MCF 10A (cell line): Measurements from ENCODE around the gene MAP4K2. TPM values are rescaled to one million over a fixed set of nuclear protein-coding genes. Genes with fewer than 3 reads are reported as not detected.

ENCODE experiments used
- BruUV-seq: library from RNA; stranded (reverse); fragments of 400-500 nt; replicated peaks from 2 replicates; lab custom pipeline; 2021; lab: Mats Ljungman, UMichigan
- CTCF ChIA-PET: fragments of 300-600 bp; sonication (Branson Sonifier 250); formaldehyde crosslinking; extraction: SDS; loops from one replicate; lab custom pipeline; 2021; ENCODE audit warnings: antibody characterized with exemption, inconsistent platforms; lab: Yijun Ruan, JAX
- POLR2A ChIA-PET: fragments of 300-600, 350-650 bp; sonication (Branson Sonifier 250); formaldehyde crosslinking; extraction: SDS; loops from one replicate; lab custom pipeline; 2020; ENCODE audit warnings: antibody characterized with exemption, inconsistent platforms; lab: Yijun Ruan, JAX
- DNase-seq: peaks from one replicate; pipeline ENCODE4 v3.0.0-alpha.2; 2018; ENCODE audit not compliant: unreplicated experiment
- H3K27ac Mint-ChIP-seq: one replicate; pipeline ENCODE4 v1.8.0; 2022; ENCODE audit warnings: mild to moderate bottlenecking, low read depth, mixed read lengths; ENCODE audit not compliant: unreplicated experiment
- H3K27me3 Mint-ChIP-seq: one replicate; pipeline ENCODE4 v1.8.0; 2022; ENCODE audit warnings: mixed read lengths; ENCODE audit not compliant: insufficient read depth, unreplicated experiment
- H3K36me3 Mint-ChIP-seq: one replicate; pipeline ENCODE4 v1.8.0; 2022; ENCODE audit warnings: mild to moderate bottlenecking, moderate library complexity, mixed read lengths; ENCODE audit not compliant: insufficient read depth, unreplicated experiment
- H3K4me1 Mint-ChIP-seq: one replicate; pipeline ENCODE4 v1.8.0; 2022; ENCODE audit warnings: mixed read lengths; ENCODE audit not compliant: insufficient read depth, unreplicated experiment
- H3K4me3 Mint-ChIP-seq: one replicate; pipeline ENCODE4 v1.8.0; 2022; ENCODE audit warnings: mild to moderate bottlenecking, moderate library complexity, mixed read lengths; ENCODE audit not compliant: unreplicated experiment
- H3K9me3 Mint-ChIP-seq: one replicate; pipeline ENCODE4 v1.8.0; 2022; ENCODE audit warnings: mixed read lengths; ENCODE audit not compliant: unreplicated experiment
- intact Hi-C: fragments of 100-400 bp; cut with micrococcal nuclease; formaldehyde crosslinking; loops from 2 replicates; pipeline ENCODE4 v1.14.1; 2022
- total RNA-seq: library from RNA; stranded (reverse); gene quantifications from 2 replicates; pipeline ENCODE4 v1.2.3, GENCODE V29; 2022
- TF ChIP-seq, protein P1 (sequence below): fragments of 200-600 bp; IDR thresholded peaks from one replicate; pipeline ENCODE4 v1.8.0; 2022; ENCODE audit warnings: antibody characterized with exemption, mild to moderate bottlenecking; ENCODE audit not compliant: unreplicated experiment

MAP4K2 gene
- total RNA-seq, 1 experiment from 2014 or later: 6.8 TPM

DNA sequence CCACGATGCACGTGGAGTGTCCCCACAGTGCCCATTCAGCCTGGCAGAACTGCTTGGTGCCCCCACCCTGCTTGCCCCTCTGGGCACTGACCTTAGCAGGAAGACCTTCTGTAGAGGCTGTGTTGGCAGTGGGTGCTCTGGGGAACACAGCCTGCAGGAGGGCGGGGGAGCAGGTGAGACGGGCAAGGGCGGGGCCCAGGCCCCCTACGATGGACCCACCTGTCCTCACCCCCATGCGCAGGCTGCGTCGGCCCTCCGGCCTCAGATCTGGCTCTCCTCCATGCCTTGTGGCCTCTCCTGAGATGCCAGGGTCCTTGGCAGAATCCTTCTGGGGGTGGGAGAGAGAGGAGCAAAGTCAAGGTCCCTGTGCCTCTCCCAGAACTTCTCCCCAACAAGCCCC lies 30.5 kb upstream of the MAP4K2 start:
- no TSS peak for BruUV-seq
- Mint-ChIP-seq H3K36me3 (peaks cover 18% of the 10 kb centered on the region), H3K4me3 (no peak overlapping the region), H3K4me1 (peaks cover 10% of the 10 kb centered on the region), H3K9me3 (no peaks in the 10 kb centered on the region), H3K27me3 (no peaks in the 10 kb centered on the region), H3K27ac (no peak overlapping the region)
- CTCF ChIA-PET: interaction anchor here (0.6 to 3.9 kb wide), 2 partner anchors 14 to 46 kb away, joined by 3 to 16 read pairs; no protein-coding TSS in a partner anchor
- intact Hi-C loops: no loop called here
- POLR2A ChIA-PET: no interaction called here
- TF ChIP-seq, protein P1, sequence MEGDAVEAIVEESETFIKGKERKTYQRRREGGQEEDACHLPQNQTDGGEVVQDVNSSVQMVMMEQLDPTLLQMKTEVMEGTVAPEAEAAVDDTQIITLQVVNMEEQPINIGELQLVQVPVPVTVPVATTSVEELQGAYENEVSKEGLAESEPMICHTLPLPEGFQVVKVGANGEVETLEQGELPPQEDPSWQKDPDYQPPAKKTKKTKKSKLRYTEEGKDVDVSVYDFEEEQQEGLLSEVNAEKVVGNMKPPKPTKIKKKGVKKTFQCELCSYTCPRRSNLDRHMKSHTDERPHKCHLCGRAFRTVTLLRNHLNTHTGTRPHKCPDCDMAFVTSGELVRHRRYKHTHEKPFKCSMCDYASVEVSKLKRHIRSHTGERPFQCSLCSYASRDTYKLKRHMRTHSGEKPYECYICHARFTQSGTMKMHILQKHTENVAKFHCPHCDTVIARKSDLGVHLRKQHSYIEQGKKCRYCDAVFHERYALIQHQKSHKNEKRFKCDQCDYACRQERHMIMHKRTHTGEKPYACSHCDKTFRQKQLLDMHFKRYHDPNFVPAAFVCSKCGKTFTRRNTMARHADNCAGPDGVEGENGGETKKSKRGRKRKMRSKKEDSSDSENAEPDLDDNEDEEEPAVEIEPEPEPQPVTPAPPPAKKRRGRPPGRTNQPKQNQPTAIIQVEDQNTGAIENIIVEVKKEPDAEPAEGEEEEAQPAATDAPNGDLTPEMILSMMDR: no peak
- no peak for DNase-seq

DNA sequence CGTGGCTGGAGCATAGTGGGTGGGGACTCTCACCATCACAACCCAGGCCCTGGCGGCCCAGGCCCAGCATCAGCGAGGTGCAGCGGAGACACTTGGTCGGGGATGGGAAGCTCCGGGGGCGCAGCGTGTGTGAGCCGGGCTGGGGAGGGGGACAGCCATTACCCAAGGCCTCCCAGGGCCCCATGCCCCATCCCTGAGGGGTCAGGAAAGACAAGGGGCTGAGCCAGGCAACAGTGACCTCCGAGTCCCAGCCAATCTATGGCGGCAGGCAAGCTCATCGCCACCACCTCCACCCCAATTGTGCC lies 30.1 kb upstream of the MAP4K2 start:
- no peaks in the 10 kb centered on the region for H3K9me3 Mint-ChIP-seq
- TF ChIP-seq, protein P1: no peak
- POLR2A ChIA-PET: no interaction called here
- DNase-seq: no peak
- intact Hi-C loops: no loop called here
- no TSS peak for BruUV-seq
- no peak overlapping the region for H3K4me3 Mint-ChIP-seq
- CTCF ChIA-PET: interaction anchor here (0.6 to 3.9 kb wide), 2 partner anchors 14 to 45 kb away, joined by 3 to 16 read pairs; no protein-coding TSS in a partner anchor
- peaks cover 10% of the 10 kb centered on the region for H3K4me1 Mint-ChIP-seq
- no peaks in the 10 kb centered on the region for H3K27me3 Mint-ChIP-seq
- H3K36me3 Mint-ChIP-seq: peaks cover 18% of the 10 kb centered on the region
- H3K27ac Mint-ChIP-seq: no peak overlapping the region

DNA sequence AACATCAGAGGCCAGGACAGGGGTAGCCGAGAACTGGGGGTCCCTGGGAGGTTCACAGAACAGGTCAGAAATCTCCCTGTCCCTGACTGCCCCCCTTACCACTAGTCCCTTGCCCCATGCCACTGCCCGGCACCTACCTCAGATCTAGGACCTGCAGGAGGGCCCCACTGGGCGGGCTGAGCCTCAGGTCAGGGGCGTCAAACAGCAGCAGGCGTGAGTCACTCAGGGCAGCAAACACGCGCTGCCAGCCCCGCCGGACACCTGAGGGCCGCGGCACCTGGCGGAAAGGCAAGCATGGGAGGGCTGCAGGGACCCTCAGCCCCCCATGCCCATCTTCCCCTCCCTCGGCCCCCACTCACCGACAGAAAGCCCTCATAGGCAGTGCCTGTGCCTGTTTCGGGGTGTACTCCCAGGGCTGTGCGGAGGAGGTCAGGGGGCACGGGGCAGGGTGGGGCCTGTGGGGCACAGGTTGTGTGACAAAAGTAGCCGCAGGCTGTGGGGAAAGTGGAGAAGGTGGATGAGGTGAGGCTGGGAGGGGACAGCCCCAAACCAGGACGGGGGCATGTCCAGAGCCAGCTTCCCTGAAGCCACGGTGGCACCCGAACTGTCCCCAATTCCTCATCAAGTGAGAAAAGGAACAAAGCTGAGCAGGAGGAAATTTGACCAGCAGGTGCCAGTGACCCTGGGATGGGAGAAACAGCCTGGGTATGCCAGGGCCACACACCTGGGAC lies 29.6 kb upstream of the MAP4K2 start:
- TF ChIP-seq, protein P1: no peak

DNA sequence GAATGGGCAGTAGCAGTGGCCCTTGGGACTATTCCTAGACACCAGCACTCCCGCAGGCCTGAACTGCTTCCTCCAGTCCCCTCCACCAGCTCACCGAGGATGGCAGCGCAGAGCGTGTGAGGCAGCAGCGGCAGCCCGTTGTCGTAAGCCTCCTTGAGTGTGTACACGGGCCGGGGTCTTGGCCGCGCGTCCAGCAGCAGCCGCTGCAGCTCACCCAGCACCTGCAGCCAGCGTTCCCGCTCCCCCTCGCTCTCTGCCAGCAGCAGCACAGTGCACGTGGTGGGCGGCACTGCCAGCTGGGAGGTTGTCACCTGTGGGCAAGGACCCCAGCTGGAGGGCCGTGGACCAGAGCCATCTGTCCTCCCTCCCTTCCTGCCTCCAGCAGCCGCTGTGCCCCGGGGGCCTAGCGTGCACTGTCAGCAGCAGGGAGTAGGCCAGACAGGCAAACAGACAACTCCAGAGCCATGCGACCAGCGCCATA lies 28.4 kb upstream of the MAP4K2 start:
- CTCF ChIA-PET: no interaction called here
- no peaks in the 10 kb centered on the region for H3K9me3 Mint-ChIP-seq
- intact Hi-C loops: no loop called here

More for the DNA sequence above, 29.6 kb upstream of the MAP4K2 start:
- intact Hi-C loops: no loop called here
- H3K4me3 Mint-ChIP-seq: no peak overlapping the region
- H3K27me3 Mint-ChIP-seq: no peaks in the 10 kb centered on the region
- POLR2A ChIA-PET: no interaction called here
- peaks cover 10% of the 10 kb centered on the region for H3K4me1 Mint-ChIP-seq
- BruUV-seq: no TSS peak
- no peaks in the 10 kb centered on the region for H3K9me3 Mint-ChIP-seq
- H3K36me3 Mint-ChIP-seq: peaks cover 18% of the 10 kb centered on the region
- DNase-seq: no peak
- no peak overlapping the region for H3K27ac Mint-ChIP-seq
- CTCF ChIA-PET: no interaction called here

More for the DNA sequence above, 28.4 kb upstream of the MAP4K2 start:
- Mint-ChIP-seq H3K4me1 (peaks cover 10% of the 10 kb centered on the region), H3K27ac (no peak overlapping the region), H3K4me3 (no peak overlapping the region), H3K36me3 (peaks cover 18% of the 10 kb centered on the region), H3K27me3 (no peaks in the 10 kb centered on the region)
- TF ChIP-seq, protein P1: no peak
- no peak for DNase-seq
- no TSS peak for BruUV-seq
- POLR2A ChIA-PET: no interaction called here
